Uterus (tissue), 2 donors: ENCODE data around the gene TTC7B.

Experiments
- CTCF ChIP-seq, 4 experiments: fragments of 200-600 bp in 2 of 4; fragments of 450-650 bp in 2 of 4; sonication (generic) in 2 of 4; IDR thresholded peaks; one replicate each; pipeline ENCODE4 v1.5.1; 2016 to 2019; ENCODE audit warnings: antibody characterized with exemption in 4 of 4, mild to moderate bottlenecking in 2 of 4, moderate library complexity in 1 of 4
- POLR2A ChIP-seq, 2 donors: fragments of 450-650 bp; IDR thresholded peaks; one replicate each; pipeline ENCODE4 v1.6.1; 2016; ENCODE audit warnings: antibody characterized with exemption in 2 of 2, mild to moderate bottlenecking in 1 of 2, moderate library complexity in 1 of 2

GRCh38 chr14:90651271-90651804 lies 164.9 kb downstream of the TTC7B start:
- no peak for TF ChIP-seq POLR2A (IDR thresholded peaks at IDR 0.05)
- no peak for TF ChIP-seq CTCF (IDR thresholded peaks at IDR 0.05)
